Adrenal gland (tissue), 12 donors: Measurements from ENCODE around the gene DAB2IP. TPM values are rescaled to one million over a fixed set of nuclear protein-coding genes. Genes with fewer than 3 reads are reported as not detected.

Source experiments
- DNase-seq, 7 donors: peaks; one replicate each; pipeline ENCODE4 v3.0.0-alpha.2; 2019 to 2020
- H3K27ac ChIP-seq, 5 donors: fragments of 200-600 bp; sonication (generic) in 4 of 5; 1 replicate in 3 of 5; 2 replicates in 2 of 5; pipeline versions ENCODE4 v1.5.1 to v1.8.0; 2016 to 2020; ENCODE audit warnings: mild to moderate bottlenecking in 1 of 5
- H3K27me3 ChIP-seq: fragments of 200-600 bp; 2 replicates; pipeline ENCODE4 v1.8.0; 2021
- H3K36me3 ChIP-seq, 2 donors: fragments of 200-600 bp; replicated peaks in 1 of 2; 1 replicate in 1 of 2; 2 replicates in 1 of 2; pipeline versions ENCODE4 v1.5.1 to v1.8.0; 2018 to 2022
- H3K4me1 ChIP-seq, 2 donors: fragments of 200-600 bp; replicated peaks in 1 of 2; 1 replicate in 1 of 2; 2 replicates in 1 of 2; pipeline versions ENCODE4 v1.5.1 to v1.8.0; 2018 to 2021
- H3K4me3 ChIP-seq, 4 donors: fragments of 200-600 bp; sonication (generic) in 3 of 4; one replicate each; pipeline ENCODE4 v1.5.1; 2016 to 2018
- H3K9me3 ChIP-seq, 3 donors: fragments of 200-600 bp; sonication (generic) in 1 of 3; replicated peaks in 1 of 3; 1 replicate in 2 of 3; 2 replicates in 1 of 3; pipeline versions ENCODE4 v1.5.1 to v1.8.0; 2016 to 2021
- CTCF ChIP-seq, 6 experiments: fragments of 450-650 bp in 4 of 6; fragments of 200-600 bp in 2 of 6; sonication (generic) in 1 of 6; IDR thresholded peaks; 1 replicate in 5 of 6; 2 replicates in 1 of 6; pipeline versions ENCODE4 v1.5.1 to v1.8.0; 2016 to 2021; ENCODE audit warnings: antibody characterized with exemption in 6 of 6, mild to moderate bottlenecking in 2 of 6, moderate library complexity in 1 of 6
- POLR2A ChIP-seq, 2 donors: fragments of 450-650 bp; IDR thresholded peaks; one replicate each; pipeline ENCODE4 v1.6.1; 2017; ENCODE audit warnings: antibody characterized with exemption in 2 of 2, mild to moderate bottlenecking in 2 of 2, moderate library complexity in 1 of 2
- WGBS, 4 donors: extraction: QIAGEN DNeasy Blood & Tissue Kit in 2 of 4; methylation state at CpG; one replicate each; pipeline versions ENCODE4 v1.1.5 to v1.1.7; 2013 to 2017; 5-methylcytosine and 5-hydroxymethylcytosine counted together
- intact Hi-C, 2 donors: fragments of 100-400 bp; cut with DNase I; formaldehyde crosslinking; loops; one replicate each; pipeline versions ENCODE4 v1.14.1 to v1.15.0; 2022 to 2023
- polyA plus RNA-seq, 3 donors: library from polyadenylated mRNA; stranded (reverse); fragments of 200-250 nt in 2 of 3; fragments of 350-450 nt in 1 of 3; fragmentation: Illumina TruSeq in 1 of 3; extraction: RNeasy Lipid Tissue Mini Kit (QIAGEN cat#74804) in 1 of 3; gene quantifications; one replicate each; pipeline ENCODE4 v1.2.3, GENCODE V29; 2013 to 2014
- total RNA-seq, 9 donors: library from RNA; depleted of rRNA in 4 of 9; stranded (reverse); fragments of >200 nt in 4 of 9; fragments of 120-200 nt in 1 of 9; fragmentation: NEBNext Ultra II Directional in 1 of 9; extraction: Animal tissue kit (Norgen Biotek cat#: 25700) in 1 of 9; gene quantifications; one replicate each; pipeline versions ENCODE4 v1.1.0 to v1.2.4, GENCODE V29; 2013 to 2023
- donor health status: healthy with polysubstance abuse.
- donor health status: Bipolar disorder and iron deficiency.
- donor health status: DM: yes; HTN: yes; CAD: no.
- donor health status: DM: no; HTN: no; CAD: no.
- donor health status: DM: no; HTN: no; CAD: no.
- donor health status: DM: yes; HTN: yes; CAD: no.

DAB2IP gene
- total and polyA plus RNA-seq, 12 donors, result 12.0 to 52.2 (median 43.9) TPM

- WGBS, 4 donors, result 88 to 89% (median 88%) methylated on average over 3 of the region's 3 CpGs
- no peak for DNase-seq
These were observed 25.8 kb upstream of the DAB2IP start for GRCh38 chr9:121625590-121625989.

GRCh38 chr9:121626012-121626411, 25.4 kb upstream of the DAB2IP start:
- H3K4me3 ChIP-seq, result no peak overlapping the region
- intact Hi-C loops, result no loop called here
- no peak for DNase-seq
- H3K27me3 ChIP-seq, result no peaks in the 10 kb centered on the region
- H3K36me3 ChIP-seq, result no peaks in the 10 kb centered on the region
- no peaks in the 10 kb centered on the region for H3K9me3 ChIP-seq
- TF ChIP-seq POLR2A (IDR thresholded peaks at IDR 0.05), result no peak
- TF ChIP-seq CTCF (IDR thresholded peaks at IDR 0.05), result no peak
- no peak overlapping the region for H3K27ac ChIP-seq
- H3K4me1 ChIP-seq, result no peaks in the 10 kb centered on the region
- 82 to 89% (median 84%) methylated on average over 4 of the region's 4 CpGs for WGBS, 4 donors

More at GRCh38 chr9:121625590-121625989, 25.8 kb upstream of the DAB2IP start:
- no peaks in the 10 kb centered on the region for H3K36me3 ChIP-seq
- TF ChIP-seq CTCF (IDR thresholded peaks at IDR 0.05) (no peak), POLR2A (IDR thresholded peaks at IDR 0.05) (no peak)
- no peaks in the 10 kb centered on the region for H3K9me3 ChIP-seq
- no peak overlapping the region for H3K27ac ChIP-seq
- no peaks in the 10 kb centered on the region for H3K27me3 ChIP-seq
- H3K4me3 ChIP-seq, result no peak overlapping the region
- intact Hi-C loops, result no loop called here
- no peaks in the 10 kb centered on the region for H3K4me1 ChIP-seq

GRCh38 chr9:121627427-121627826, 24.0 kb upstream of the DAB2IP start:
- no peak overlapping the region for H3K4me3 ChIP-seq
- H3K27ac ChIP-seq, result no peak overlapping the region
- 63 to 78% (median 70%) methylated on average over 6 of the region's 6 CpGs for WGBS, 4 donors
- intact Hi-C loops, result no loop called here
- no peak for TF ChIP-seq CTCF (IDR thresholded peaks at IDR 0.05)
- no peak for TF ChIP-seq POLR2A (IDR thresholded peaks at IDR 0.05)
- no peaks in the 10 kb centered on the region for H3K36me3 ChIP-seq
- no peak for DNase-seq
- H3K4me1 ChIP-seq, result no peaks in the 10 kb centered on the region
- no peaks in the 10 kb centered on the region for H3K9me3 ChIP-seq
- H3K27me3 ChIP-seq, result no peaks in the 10 kb centered on the region

GRCh38 chr9:121628401-121628800, 23.0 kb upstream of the DAB2IP start:
- WGBS, 4 donors, result 77 to 92% (median 88%) methylated on average over 3 to 4 of the region's 4 CpGs
- Histone ChIP-seq H3K27ac (no peak overlapping the region), H3K4me1 (no peaks in the 10 kb centered on the region), H3K27me3 (no peaks in the 10 kb centered on the region), H3K4me3 (no peak overlapping the region), H3K9me3 (no peaks in the 10 kb centered on the region), H3K36me3 (no peaks in the 10 kb centered on the region)
- intact Hi-C loops, result no loop called here
- no peak for TF ChIP-seq POLR2A (IDR thresholded peaks at IDR 0.05)
- no peak for TF ChIP-seq CTCF (IDR thresholded peaks at IDR 0.05)
- no peak for DNase-seq
